SKM-1 (cell line): ENCODE results near the gene KRTAP10-6.
"Not testable (repeated sequence)": the region's sequence is repeated elsewhere in the genome, so short reads cannot be mapped to it uniquely, and the experiment has no call there.

Source experiments
- DNase-seq: peaks from one replicate; lab custom pipeline; 2025; ENCODE audit not compliant: unreplicated experiment; lab: John Stamatoyannopoulos, UW

Gene KRTAP10-6

DNA sequence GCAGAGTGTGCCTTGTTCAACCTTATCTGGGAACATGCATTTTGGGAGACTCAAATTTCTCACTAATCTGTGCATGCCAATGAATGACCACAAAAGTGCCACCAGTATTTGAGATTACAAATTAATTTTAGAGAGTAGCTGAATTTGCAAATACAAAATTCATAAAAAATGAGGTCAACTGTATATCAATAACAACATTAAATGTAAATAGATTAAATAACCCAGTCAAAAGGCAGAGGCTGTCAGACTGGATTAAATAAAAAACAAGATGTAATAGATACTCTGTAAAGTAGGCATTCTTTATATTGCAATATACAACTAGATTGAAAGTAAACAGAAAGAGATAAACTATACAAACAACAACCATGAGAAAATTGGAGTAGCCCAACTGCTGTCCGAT is 28.2 kb downstream of the KRTAP10-6 start:
- no peak for DNase-seq

DNA sequence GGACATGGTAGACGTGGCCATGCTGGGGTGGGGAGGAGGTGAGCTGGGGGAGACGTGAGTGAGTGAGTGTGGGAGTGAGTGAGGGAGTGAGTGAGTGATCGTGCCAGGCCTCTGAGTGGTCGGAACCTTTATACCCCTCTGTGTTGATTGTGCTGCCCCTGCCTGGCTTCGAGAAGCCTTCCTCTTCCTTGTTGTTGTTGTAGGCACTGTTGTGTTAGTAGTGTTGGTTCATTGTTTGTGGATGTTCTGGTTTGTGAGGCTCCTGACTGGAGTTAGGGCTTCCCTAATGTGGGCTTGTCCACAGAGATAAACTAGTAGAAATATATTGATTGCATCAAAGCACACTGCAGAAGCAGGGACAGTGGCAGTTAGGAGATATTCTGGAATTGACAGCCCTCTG is 33.6 kb downstream of the KRTAP10-6 start, which contains the start of gene KRTAP10-3:
Gene KRTAP10-3 (minus strand): TSS at position 101 of the 400 bp plus-strand sequence. CDS start 80 bp downstream, at position 21.
- no peak for DNase-seq

DNA sequence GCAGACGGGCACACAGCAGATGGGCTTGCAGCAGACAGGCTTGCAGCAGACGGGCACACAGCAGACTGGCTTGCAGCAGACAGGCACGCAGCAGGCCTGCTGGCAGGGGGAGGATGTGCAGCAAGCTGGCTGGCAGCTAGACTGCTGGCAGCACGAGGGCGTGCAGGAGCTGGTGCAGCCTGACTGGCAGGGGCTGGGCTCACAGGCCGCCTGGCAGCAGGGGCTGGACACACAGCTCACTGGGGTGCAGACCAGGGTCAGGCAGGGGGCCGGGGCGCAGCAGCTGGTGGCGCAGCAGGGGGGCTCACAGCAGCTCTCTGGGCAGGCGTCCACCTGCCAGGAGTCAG is 34.0 kb downstream of the KRTAP10-6 start:
- not testable (repeated sequence) for DNase-seq

DNA sequence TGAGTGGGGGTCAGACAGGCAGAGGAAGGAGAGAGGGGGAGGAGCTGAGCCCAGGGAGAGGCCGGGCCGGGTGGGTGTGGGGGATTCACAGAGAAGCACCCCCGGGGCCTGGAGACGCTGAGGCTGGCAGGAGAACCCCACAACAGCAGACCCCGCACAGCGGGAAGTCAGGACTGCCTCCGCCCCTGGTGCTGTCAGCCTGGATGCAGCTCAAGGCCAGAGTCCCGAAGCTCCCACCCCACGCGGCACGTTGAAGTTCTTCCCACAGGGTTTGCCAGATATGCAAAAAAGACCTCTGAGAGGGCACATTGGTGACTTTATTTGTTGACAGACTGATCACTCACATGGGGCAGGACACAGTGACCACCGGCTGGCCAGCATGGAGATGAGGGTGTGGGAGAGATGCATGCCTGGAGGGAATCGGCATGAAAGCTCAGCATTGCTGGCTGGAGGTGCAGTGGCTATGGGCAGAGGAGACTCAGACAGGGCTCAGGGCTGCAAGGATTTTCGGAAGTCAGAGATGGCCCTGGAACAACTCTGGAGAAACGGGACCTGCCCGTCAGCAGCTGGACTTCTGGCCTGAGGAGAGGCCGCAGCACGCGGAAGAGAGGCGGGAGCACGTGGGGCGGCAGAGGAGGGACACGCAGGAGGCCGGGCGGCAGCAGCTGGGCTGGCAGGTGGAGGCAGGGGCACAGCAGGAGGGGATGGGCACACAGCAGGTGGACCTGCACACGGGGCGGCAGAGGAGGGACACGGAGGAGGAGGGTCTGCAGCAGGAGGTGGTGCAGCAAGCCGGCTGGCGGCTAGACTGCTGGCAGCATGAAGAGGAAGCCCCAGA is 34.6 kb downstream of the KRTAP10-6 start:
- DNase-seq, result no peak

DNA sequence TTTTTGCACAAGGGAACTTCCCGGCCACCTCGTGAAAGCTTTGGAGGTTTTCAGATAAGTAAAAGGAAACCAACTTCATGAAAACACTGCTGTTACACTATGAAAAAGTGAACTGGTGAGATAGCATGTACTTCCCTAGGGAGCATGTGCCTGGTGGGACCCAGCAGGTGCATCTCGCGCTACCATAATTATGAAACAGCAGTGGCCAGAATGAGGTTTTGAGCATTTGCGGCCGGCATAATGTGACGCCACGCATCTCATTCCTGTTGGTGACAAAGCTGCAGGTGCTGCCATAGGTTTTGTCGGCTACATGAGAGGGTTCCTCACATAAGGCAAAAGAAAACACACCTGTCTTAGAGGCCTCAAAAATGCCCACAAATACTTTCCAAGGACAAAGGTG is 35.4 kb downstream of the KRTAP10-6 start:
- no peak for DNase-seq

DNA sequence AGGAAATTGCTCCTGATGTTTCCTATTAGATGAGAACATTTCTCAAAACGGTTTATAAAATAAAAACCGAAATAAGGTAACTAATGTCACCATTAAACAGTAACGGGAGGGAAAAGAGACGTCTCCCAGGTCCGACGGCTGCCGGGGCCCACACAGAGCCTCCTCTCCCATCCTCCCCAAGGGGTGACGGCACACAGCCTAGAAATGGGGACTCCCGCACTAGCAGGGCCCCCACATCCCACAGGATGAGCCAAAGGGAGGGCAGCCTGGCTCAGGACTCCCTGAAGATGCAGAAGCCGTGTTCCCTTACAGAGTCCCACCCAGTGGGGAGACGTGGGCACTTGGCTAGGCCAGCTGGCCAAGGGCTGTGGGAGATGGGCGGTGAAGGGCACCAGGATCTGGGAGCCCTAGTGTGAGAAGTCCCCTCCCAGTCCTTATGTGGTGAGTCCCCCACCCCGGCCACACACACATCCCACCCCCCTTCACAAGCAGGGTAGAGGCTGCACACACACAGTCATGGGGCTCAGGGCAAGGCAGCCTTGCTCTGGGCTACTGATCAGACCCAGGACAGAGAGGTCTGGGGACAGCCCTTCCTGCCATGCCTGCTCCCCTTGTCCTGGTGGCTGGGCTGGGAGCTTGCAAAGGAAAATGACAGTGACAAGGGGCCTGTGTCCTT is 37.0 kb downstream of the KRTAP10-6 start:
- DNase-seq, result no peak

DNA sequence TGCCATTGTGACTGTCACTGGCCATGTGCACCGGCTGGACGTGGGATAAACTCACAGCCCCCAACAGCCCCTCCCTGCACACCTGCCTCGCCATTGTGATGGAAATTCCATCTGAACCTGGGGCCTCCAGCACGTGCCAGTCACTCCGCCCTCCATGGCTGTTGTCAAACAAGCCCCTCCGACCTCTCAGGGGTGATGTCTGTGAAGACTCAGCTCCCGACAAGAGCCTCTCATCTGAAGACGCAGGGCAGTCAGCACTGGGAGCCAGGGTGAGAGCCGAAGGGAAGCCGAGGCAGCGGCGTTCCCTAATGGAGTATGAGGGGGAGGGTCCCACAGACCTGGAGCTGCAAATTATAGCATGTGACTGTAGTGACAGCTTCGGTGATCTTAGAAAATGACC is 39.6 kb downstream of the KRTAP10-6 start:
- no peak for DNase-seq

DNA sequence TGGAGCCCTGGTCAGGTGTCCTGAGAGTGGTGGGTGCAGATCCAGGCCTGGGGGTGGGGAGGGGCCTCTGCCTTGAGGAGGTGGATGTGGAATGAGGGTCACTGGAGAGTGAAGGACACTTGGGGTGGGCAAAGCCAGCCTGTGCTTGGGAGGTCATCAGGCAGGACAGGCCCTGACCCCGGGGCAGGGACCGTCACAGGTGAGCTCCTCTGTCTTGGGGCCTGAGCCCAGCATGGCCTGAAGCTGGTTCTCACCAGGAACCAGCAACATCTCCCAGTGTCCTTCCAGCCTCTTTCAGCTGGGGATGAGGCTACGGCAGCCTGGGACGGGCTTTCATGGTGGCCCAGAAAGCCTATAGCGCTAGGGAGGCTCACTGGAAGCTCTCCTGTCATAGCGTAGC is 40.2 kb downstream of the KRTAP10-6 start:
- no peak for DNase-seq

DNA sequence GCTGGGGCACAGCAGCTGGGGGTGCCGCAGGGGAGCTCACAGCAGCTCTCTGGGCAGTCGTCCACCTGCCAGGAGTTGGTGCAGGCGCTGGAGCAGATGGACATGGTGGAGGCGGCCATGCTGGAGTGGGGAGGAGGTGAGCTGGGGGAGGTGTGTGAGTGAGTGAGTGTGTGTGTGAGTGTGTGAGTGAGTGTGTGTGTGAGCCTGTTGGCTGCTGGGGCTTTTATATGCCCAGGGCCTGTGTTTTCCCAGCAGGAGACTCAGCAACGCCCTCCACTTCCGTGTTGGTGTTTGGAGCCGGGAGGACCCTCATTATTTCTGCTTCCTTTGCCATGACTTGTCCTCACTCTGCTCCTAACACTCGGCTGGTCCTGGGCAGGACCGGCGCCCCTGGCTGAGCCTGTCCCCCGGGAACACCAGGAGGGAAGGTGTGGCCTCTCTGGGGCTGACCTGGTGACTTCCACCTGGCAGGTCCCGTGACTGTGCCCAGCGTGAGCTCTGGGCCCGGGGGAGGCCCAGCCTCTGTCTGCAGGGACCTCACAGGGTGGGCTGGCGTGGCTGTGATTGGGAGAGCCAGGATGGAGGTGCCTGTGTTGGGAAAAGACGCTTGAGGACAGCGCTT is 40.9 kb downstream of the KRTAP10-6 start, which contains the start of gene KRTAP10-2:
Gene KRTAP10-2 (minus strand): TSS at position 166 of the 622 bp plus-strand sequence. CDS start 47 bp downstream, at position 119.
- DNase-seq, result no peak

DNA sequence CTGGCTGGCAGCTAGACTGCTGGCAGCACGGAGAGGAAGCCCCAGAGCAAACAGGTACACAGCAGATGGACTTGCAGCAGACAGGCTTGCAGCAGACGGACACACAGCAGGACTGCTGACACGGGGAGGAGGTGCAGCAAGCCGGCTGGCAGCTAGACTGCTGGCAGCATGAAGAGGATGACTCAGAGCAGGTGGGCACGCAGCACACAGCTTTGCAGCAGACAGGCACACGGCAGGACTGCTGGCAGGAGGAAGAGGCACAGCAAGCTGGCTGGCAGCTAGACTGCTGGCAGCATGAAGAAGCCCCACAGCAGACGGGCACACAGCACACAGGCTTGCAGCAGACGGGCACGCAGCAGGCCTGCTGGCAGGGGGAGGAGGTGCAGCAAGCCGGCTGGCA is 41.5 kb downstream of the KRTAP10-6 start:
- DNase-seq, result no peak

DNA sequence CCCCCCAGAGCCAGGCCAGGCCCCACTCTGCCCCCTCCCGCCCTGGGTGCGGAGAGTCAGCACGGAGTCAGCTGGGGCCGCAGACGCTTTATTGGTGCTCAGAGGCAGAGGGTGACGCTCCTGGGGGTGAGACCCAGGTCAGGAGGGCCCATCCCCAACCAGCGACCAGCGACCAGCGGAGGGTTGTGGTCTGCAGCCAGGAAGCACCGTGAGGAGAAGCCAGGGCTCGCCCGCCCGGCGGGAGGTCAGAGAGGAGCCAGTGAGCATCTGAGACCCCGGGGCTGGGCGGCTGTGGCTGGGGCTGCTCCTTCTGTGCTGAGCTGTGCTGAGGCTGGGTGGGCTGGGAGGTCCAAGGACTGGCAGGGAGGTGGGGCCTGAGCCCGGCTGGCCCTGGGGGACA is 42.0 kb downstream of the KRTAP10-6 start:
- not testable (repeated sequence) for DNase-seq

DNA sequence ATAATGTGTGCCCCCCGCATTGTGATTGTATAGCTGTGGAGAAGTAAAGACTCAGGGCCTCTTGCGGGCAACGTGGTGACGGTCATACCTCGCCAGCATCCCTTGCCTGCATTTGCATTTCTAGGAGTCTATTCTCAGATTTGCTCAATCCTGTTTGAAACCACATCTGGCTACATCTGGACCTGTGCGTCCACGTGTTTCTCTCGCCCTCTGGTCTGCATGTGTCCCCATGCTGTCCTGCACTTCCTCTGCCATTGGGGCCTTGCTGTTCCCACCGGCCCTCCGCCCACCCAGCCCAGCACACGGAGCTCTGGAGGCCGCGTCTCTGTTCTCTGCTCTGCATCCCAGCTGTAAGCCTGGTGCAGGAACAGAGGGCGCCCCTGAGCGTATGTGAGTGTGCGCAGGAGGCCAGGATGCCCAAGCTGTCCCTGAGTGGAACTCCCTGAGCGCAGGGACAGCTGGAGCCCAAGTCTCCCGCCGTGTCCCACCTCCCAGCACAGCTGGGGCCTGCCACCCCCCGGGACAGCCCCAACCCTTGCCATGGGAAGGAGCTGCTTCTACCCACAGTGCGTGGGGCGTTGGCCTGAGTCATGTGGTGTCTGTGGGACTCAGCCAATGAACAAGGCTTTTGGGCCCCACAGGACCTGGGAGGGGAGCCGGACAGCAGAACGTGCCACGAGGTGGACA is 42.6 kb downstream of the KRTAP10-6 start:
- no peak for DNase-seq

DNA sequence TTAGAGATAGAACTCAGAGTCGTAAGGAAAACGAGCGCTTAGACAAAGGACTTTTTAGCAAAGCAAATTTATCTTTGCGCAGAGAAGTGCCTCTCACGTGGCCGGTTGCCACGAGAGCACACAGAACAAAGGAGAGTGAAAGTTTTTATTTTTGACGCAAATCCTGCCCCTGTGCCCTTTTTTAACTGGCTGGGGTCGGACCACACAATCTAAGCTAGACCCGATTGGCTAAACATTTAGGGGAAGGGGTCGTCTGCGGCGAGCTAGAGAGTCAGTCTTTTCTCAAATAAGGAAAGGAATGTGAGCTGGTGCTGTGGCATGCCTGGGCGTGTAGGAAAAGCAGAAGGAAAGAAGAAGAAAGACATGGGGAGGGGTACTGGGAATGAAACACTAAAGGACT is 43.4 kb downstream of the KRTAP10-6 start:
- no peak for DNase-seq

DNA sequence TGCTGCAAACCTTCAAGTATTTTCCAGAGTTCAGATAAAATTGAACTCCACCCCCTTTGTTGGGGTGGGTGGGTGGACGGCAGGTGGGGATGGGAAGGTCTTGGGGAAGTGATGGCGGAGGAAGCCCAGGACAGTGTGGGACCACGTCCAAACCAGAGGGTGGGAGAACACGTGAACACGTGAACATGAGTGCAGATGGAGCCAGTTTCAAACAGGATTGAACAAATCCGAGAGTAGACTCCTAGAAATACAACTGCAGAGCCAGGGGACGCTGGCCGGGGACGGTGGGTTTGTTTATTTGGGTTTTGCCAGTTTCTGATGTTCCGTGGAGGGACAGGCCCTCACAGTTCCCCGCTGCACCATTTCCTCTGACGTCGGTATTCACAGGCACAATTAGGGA is 43.9 kb downstream of the KRTAP10-6 start:
- no peak for DNase-seq

DNA sequence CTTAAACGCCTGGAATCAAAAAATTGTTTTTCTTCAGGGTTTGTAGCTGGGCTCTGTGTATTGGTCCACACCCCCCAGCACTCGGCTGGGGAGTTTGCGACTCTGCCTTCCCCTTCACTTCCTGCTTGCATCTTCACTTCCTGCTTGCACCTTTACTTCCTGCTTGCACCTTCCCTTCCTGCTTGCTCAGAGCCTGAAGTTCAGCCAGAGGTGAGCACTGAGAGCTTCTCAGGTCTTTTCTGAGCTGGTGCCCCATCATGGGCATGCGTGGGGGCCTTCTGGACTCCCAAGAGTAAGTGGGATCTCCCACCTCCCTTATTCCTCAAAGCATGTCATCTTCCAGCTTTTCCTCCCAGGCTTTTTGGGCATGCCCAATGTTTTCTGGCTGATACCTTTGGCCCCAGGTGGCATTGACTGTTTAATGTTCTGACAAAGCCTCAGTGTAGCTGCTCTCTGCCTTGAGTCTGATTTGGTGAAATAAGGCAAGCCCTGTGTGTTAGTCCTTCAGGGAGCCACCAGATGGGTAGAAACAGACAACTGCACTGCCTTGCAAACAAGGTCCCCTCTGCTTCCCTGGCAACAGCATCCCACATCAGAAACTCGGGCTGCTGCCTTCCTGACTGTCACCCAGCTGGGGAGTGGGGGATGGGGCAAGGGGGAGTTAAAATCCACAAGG is 44.5 kb downstream of the KRTAP10-6 start:
- DNase-seq, result no peak

DNA sequence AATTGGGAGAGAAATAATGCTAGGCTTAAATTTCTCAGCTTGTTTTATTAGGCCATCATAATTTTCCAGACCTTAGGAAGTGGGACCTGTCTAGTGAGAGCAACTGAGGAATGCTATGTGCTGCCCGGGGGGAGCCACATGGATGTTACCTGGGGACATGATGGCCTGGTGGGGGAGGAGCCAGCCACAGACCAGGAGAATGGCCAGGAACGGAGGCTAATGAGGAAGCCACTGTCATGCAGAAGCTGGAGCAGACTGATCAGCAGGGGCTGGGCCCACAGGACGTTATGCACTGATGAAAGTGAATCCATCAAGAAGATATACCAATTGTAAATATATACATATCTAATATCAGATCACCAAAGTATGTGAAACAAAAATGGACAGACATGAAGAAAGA is 47.7 kb downstream of the KRTAP10-6 start:
- no peak for DNase-seq

DNA sequence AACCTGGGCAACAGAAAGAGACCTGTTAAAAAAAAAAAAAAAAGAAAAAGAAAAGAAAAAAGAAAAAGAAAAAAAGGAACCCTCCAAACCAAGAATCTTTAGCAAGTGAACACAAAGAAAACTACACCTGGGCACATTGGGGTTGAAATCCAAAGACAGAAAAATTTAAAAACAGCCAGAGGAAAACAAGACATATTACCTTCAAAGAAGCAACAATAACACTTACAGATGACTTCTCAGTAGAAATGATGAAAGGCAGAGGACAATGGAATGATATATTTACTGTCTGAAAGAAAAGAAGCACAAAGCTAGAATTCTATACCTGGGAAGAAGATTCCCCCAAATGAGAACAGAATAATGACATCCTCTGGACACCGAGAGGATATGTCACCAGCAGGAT is 49.6 kb downstream of the KRTAP10-6 start:
- DNase-seq, result no peak
